HCT116 (cell line): ENCODE measurements around the gene DPYD. TPM values are rescaled to one million over a fixed set of nuclear protein-coding genes. Genes with fewer than 3 reads are reported as not detected.

Source experiments
- ATAC-seq: fragments of 200-7000 bp; cut with Tn5 transposase; 2 replicates; pipeline ENCODE4 v1.9.1; 2020; ENCODE audit warnings: mild to moderate bottlenecking, moderate library complexity
- BruUV-seq: library from RNA; stranded (reverse); fragments of 400-500 nt; replicated peaks from 2 replicates; lab custom pipeline; 2021; lab: Mats Ljungman, UMichigan
- CTCF ChIA-PET: fragments of 300-600 bp; sonication (Branson Sonifier 250); formaldehyde crosslinking; loops from one replicate; lab custom pipeline; 2021; ENCODE audit warnings: antibody characterized with exemption; lab: Charles Lee
- POLR2A ChIA-PET: fragments of 300-600, 350-600 bp; sonication (Branson Sonifier 250); formaldehyde crosslinking; loops from one replicate; lab custom pipeline; 2021; ENCODE audit warnings: antibody characterized with exemption; lab: Charles Lee
- RAD21 ChIA-PET, 2 experiments: fragments of 300-600 bp; sonication (Branson Sonifier 250); formaldehyde crosslinking; loops; one replicate each; lab custom pipeline; 2023; ENCODE audit warnings: low total read pairs in 2 of 2; ENCODE audit not compliant: uncharacterized antibody in 2 of 2, unreplicated experiment in 2 of 2, low non-redundant PET in 1 of 2; lab: Charles Lee
- DNase-seq: peaks from one replicate; pipeline ENCODE4 v3.0.0-alpha.2; 2010; ENCODE audit warnings: low read depth, low spot score
- H2AFZ ChIP-seq: fragments of 200-600 bp; shearing (Covaris generic), sonication (generic); 2 replicates; pipeline ENCODE4 v1.6.1; 2017; ENCODE audit warnings: low read depth, mixed run types, mixed read lengths, antibody characterized with exemption, low read length; ENCODE audit not compliant: poor library complexity, severe bottlenecking
- H3K27ac ChIP-seq: 2 replicates; pipeline ENCODE4 v1.5.1; 2012; ENCODE audit warnings: low read depth, low read length
- H3K27me3 ChIP-seq: fragments of 200-600 bp; sonication (generic); 2 replicates; pipeline ENCODE4 v1.6.1; 2016; ENCODE audit warnings: mixed run types, low read length, mixed read lengths; ENCODE audit not compliant: insufficient read depth
- H3K36me3 ChIP-seq, 2 experiments: fragments of 200-500 bp in 1 of 2; fragments of 200-600 bp in 1 of 2; sonication (Bioruptor generic) in 1 of 2; sonication (generic) in 1 of 2; 2 replicates each; pipeline versions ENCODE4 v1.5.1 to v1.6.1; 2014 to 2016; ENCODE audit warnings: low read length in 2 of 2, inconsistent platforms in 1 of 2, mixed read lengths in 1 of 2, mixed run types in 1 of 2; ENCODE audit not compliant: insufficient read depth in 2 of 2, control insufficient read depth in 1 of 2
- H3K4me1 ChIP-seq, 2 experiments: fragments of 200-600 bp in 1 of 2; sonication (generic) in 1 of 2; 2 replicates each; pipeline versions ENCODE4 v1.5.1 to v1.6.1; 2012 to 2017; ENCODE audit warnings: low read length in 2 of 2, inconsistent platforms in 1 of 2, mild to moderate bottlenecking in 1 of 2, mixed read lengths in 1 of 2, mixed run types in 1 of 2, moderate library complexity in 1 of 2; ENCODE audit not compliant: insufficient read depth in 2 of 2, control insufficient read depth in 1 of 2
- H3K4me2 ChIP-seq: fragments of 200-600 bp; sonication (generic); 2 replicates; pipeline ENCODE4 v1.6.1; 2017; ENCODE audit warnings: mixed run types, low read length, mixed read lengths
- H3K4me3 ChIP-seq, 2 experiments: fragments of 200-600 bp in 1 of 2; sonication (generic) in 1 of 2; replicated peaks in 1 of 2; 2 replicates each; pipeline ENCODE4 v1.5.1; 2011 to 2016; ENCODE audit warnings: low read length in 2 of 2, control low read depth in 1 of 2, low read depth in 1 of 2, mild to moderate bottlenecking in 1 of 2, mixed read lengths in 1 of 2, mixed run types in 1 of 2
- H3K79me2 ChIP-seq: fragments of 200-600 bp; sonication (generic); 2 replicates; pipeline ENCODE4 v1.6.1; 2017; ENCODE audit warnings: mild to moderate bottlenecking, mixed run types, low read length, moderate library complexity, mixed read lengths; ENCODE audit not compliant: insufficient read depth
- H3K9ac ChIP-seq: fragments of 200-600 bp; sonication (generic); 2 replicates; pipeline ENCODE4 v1.6.1; 2016; ENCODE audit warnings: low read length, mixed read lengths
- H3K9me2 ChIP-seq: fragments of 200-600 bp; sonication (generic), shearing (Covaris generic); 2 replicates; pipeline ENCODE4 v1.6.1; 2017; ENCODE audit warnings: mixed run types, mild to moderate bottlenecking, moderate library complexity; ENCODE audit not compliant: insufficient read depth
- H3K9me3 ChIP-seq, 2 experiments: fragments of 200-500 bp in 1 of 2; fragments of 200-600 bp in 1 of 2; sonication (Bioruptor generic) in 1 of 2; sonication (generic) in 1 of 2; 2 replicates each; pipeline ENCODE4 v1.6.1; 2014 to 2017; ENCODE audit warnings: low read length in 2 of 2, mixed read lengths in 2 of 2, inconsistent platforms in 1 of 2, low read depth in 1 of 2, mild to moderate bottlenecking in 1 of 2, mixed run types in 1 of 2, moderate library complexity in 1 of 2; ENCODE audit not compliant: control insufficient read depth in 1 of 2, insufficient read depth in 1 of 2
- H4K20me1 ChIP-seq: fragments of 200-600 bp; sonication (generic), shearing (Covaris generic); 2 replicates; pipeline ENCODE4 v1.6.1; 2017; ENCODE audit warnings: mixed run types, mild to moderate bottlenecking, moderate library complexity; ENCODE audit not compliant: insufficient read depth
- CBX3 ChIP-seq: IDR thresholded peaks from 2 replicates; pipeline ENCODE4 v1.6.1; 2012; ENCODE audit warnings: low read depth
- ELF1 ChIP-seq: IDR thresholded peaks from 2 replicates; pipeline ENCODE4 v1.6.1; 2012; ENCODE audit warnings: low read depth, borderline replicate concordance
- FOSL1 ChIP-seq: IDR thresholded peaks from 2 replicates; pipeline ENCODE4 v1.6.1; 2012; ENCODE audit warnings: low read depth
- JUND ChIP-seq: IDR thresholded peaks from 2 replicates; pipeline ENCODE4 v1.6.1; 2012
- MAX ChIP-seq: IDR thresholded peaks from 2 replicates; pipeline ENCODE4 v1.6.1; 2012
- RAD21 ChIP-seq: IDR thresholded peaks from 2 replicates; pipeline ENCODE4 v1.6.1; 2012; ENCODE audit warnings: low read depth, mild to moderate bottlenecking
- SIN3A ChIP-seq: IDR thresholded peaks from 2 replicates; pipeline ENCODE4 v1.6.1; 2012; ENCODE audit warnings: low read depth
- SP1 ChIP-seq: IDR thresholded peaks from 2 replicates; pipeline ENCODE4 v1.6.1; 2012; ENCODE audit warnings: low read depth
- SRF ChIP-seq: IDR thresholded peaks from 2 replicates; pipeline ENCODE4 v1.6.1; 2012; ENCODE audit warnings: low read depth
- ZNF274 ChIP-seq: fragments of 200-500 bp; sonication (Bioruptor generic); IDR thresholded peaks from 2 replicates; pipeline ENCODE4 v1.6.1; 2014; ENCODE audit warnings: mild to moderate bottlenecking, low read depth, low read length, inconsistent platforms
- intact Hi-C: fragments of 100-400 bp; cut with micrococcal nuclease; formaldehyde crosslinking; loops from 2 replicates; pipeline ENCODE4 v1.10.0; 2022
- total RNA-seq: library from RNA; stranded (reverse); gene quantifications from one replicate; pipeline ENCODE4 v1.2.1, GENCODE V29; 2021; ENCODE audit not compliant: unreplicated experiment
- TF ChIP-seq, protein P1 (sequence below): IDR thresholded peaks from 2 replicates; pipeline ENCODE4 v1.6.1; 2011; ENCODE audit warnings: mild to moderate bottlenecking, low read length, moderate library complexity; ENCODE audit not compliant: insufficient replicate concordance; ENCODE audit errors: extremely low read depth
- TF ChIP-seq, protein P2 (sequence below): IDR thresholded peaks from 2 replicates; pipeline ENCODE4 v1.6.1; 2012
- TF ChIP-seq, protein P3 (sequence below): IDR thresholded peaks from 2 replicates; pipeline ENCODE4 v1.6.1; 2012; ENCODE audit warnings: low read depth
- TF ChIP-seq, protein P4 (sequence below), 3 experiments: fragments of 200-600 bp in 1 of 3; sonication (generic) in 1 of 3; IDR thresholded peaks in 2 of 3; conservative IDR thresholded peaks in 1 of 3; 2 replicates each; pipeline ENCODE4 v1.5.1; 2012 to 2017; ENCODE audit warnings: low read depth in 2 of 3, low read length in 2 of 3, antibody characterized with exemption in 1 of 3, borderline replicate concordance in 1 of 3, control low read depth in 1 of 3, mild to moderate bottlenecking in 1 of 3, mixed read lengths in 1 of 3, mixed run types in 1 of 3, moderate library complexity in 1 of 3; ENCODE audit not compliant: insufficient read depth in 1 of 3

The DPYD gene
- total RNA-seq, 1 experiment from 2014 or later: 1.7 TPM

DNA sequence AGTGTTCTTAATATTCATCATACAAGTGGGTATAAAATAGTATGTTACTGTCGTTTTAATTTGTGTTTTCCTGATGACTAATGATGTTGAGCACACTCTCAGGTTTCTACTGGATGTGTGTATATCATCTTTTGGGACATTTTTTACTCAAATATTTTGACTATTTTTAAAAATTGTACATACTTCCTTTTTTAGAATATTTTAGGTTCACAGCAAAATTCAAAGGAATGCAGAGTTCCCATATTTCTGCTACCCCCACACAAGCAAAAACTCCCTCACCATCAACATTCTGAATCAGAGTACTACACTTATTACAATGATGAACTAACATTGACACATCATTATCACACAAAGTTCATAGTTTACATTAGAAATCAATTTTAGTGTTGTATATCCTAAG is 114.5 kb downstream of the DPYD start:
- POLR2A ChIA-PET: no interaction called here
- H3K27me3 ChIP-seq: no peaks in the 10 kb centered on the region
- DNase-seq (no peak), ATAC-seq (no peak)
- H3K9me3 ChIP-seq: no peaks in the 10 kb centered on the region
- no peak overlapping the region for H3K4me3 ChIP-seq
- H2AFZ ChIP-seq: no peak overlapping the region
- no peaks in the 10 kb centered on the region for H3K9me2 ChIP-seq
- H3K9ac ChIP-seq: no peak overlapping the region
- no peaks in the 10 kb centered on the region for H3K4me1 ChIP-seq
- BruUV-seq: no TSS peak
- H4K20me1 ChIP-seq: no peaks in the 10 kb centered on the region
- no peak overlapping the region for H3K27ac ChIP-seq
- TF ChIP-seq SRF (no peak), JUND (no peak), CBX3 (no peak), SP1 (no peak), RAD21 (no peak)
- TF ChIP-seq, protein P1, sequence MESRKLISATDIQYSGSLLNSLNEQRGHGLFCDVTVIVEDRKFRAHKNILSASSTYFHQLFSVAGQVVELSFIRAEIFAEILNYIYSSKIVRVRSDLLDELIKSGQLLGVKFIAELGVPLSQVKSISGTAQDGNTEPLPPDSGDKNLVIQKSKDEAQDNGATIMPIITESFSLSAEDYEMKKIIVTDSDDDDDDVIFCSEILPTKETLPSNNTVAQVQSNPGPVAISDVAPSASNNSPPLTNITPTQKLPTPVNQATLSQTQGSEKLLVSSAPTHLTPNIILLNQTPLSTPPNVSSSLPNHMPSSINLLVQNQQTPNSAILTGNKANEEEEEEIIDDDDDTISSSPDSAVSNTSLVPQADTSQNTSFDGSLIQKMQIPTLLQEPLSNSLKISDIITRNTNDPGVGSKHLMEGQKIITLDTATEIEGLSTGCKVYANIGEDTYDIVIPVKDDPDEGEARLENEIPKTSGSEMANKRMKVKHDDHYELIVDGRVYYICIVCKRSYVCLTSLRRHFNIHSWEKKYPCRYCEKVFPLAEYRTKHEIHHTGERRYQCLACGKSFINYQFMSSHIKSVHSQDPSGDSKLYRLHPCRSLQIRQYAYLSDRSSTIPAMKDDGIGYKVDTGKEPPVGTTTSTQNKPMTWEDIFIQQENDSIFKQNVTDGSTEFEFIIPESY: no peak
- TF ChIP-seq, all 23 proteins: peak for 0
- Histone ChIP-seq H3K36me3 (no peaks in the 10 kb centered on the region), H3K79me2 (no peaks in the 10 kb centered on the region), H3K4me2 (no peak overlapping the region)
- intact Hi-C loops: no loop called here
- RAD21 ChIA-PET: no interaction called here
- CTCF ChIA-PET: no interaction called here

- ChIA-PET POLR2A (no interaction called here), RAD21 (no interaction called here), CTCF (no interaction called here)
- Histone ChIP-seq H4K20me1 (no peaks in the 10 kb centered on the region), H3K27me3 (no peaks in the 10 kb centered on the region), H3K79me2 (no peaks in the 10 kb centered on the region), H3K27ac (no peak overlapping the region), H3K4me1 (no peaks in the 10 kb centered on the region), H3K9me3 (no peaks in the 10 kb centered on the region), H2AFZ (no peak overlapping the region), H3K9me2 (no peaks in the 10 kb centered on the region), H3K4me2 (no peak overlapping the region), H3K36me3 (no peaks in the 10 kb centered on the region), H3K9ac (no peak overlapping the region), H3K4me3 (no peak overlapping the region)
- BruUV-seq: no TSS peak
- intact Hi-C loops: no loop called here
- no peak for DNase-seq
- ATAC-seq: no peak
- TF ChIP-seq ZNF274 (no peak), CBX3 (no peak), SIN3A (no peak), MAX (no peak), FOSL1 (no peak), SP1 (no peak), ELF1 (no peak), RAD21 (no peak)
- TF ChIP-seq, protein P2, sequence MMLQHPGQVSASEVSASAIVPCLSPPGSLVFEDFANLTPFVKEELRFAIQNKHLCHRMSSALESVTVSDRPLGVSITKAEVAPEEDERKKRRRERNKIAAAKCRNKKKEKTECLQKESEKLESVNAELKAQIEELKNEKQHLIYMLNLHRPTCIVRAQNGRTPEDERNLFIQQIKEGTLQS: no peak
- TF ChIP-seq, protein P3, sequence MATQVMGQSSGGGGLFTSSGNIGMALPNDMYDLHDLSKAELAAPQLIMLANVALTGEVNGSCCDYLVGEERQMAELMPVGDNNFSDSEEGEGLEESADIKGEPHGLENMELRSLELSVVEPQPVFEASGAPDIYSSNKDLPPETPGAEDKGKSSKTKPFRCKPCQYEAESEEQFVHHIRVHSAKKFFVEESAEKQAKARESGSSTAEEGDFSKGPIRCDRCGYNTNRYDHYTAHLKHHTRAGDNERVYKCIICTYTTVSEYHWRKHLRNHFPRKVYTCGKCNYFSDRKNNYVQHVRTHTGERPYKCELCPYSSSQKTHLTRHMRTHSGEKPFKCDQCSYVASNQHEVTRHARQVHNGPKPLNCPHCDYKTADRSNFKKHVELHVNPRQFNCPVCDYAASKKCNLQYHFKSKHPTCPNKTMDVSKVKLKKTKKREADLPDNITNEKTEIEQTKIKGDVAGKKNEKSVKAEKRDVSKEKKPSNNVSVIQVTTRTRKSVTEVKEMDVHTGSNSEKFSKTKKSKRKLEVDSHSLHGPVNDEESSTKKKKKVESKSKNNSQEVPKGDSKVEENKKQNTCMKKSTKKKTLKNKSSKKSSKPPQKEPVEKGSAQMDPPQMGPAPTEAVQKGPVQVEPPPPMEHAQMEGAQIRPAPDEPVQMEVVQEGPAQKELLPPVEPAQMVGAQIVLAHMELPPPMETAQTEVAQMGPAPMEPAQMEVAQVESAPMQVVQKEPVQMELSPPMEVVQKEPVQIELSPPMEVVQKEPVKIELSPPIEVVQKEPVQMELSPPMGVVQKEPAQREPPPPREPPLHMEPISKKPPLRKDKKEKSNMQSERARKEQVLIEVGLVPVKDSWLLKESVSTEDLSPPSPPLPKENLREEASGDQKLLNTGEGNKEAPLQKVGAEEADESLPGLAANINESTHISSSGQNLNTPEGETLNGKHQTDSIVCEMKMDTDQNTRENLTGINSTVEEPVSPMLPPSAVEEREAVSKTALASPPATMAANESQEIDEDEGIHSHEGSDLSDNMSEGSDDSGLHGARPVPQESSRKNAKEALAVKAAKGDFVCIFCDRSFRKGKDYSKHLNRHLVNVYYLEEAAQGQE: no peak
- TF ChIP-seq, protein P4, sequence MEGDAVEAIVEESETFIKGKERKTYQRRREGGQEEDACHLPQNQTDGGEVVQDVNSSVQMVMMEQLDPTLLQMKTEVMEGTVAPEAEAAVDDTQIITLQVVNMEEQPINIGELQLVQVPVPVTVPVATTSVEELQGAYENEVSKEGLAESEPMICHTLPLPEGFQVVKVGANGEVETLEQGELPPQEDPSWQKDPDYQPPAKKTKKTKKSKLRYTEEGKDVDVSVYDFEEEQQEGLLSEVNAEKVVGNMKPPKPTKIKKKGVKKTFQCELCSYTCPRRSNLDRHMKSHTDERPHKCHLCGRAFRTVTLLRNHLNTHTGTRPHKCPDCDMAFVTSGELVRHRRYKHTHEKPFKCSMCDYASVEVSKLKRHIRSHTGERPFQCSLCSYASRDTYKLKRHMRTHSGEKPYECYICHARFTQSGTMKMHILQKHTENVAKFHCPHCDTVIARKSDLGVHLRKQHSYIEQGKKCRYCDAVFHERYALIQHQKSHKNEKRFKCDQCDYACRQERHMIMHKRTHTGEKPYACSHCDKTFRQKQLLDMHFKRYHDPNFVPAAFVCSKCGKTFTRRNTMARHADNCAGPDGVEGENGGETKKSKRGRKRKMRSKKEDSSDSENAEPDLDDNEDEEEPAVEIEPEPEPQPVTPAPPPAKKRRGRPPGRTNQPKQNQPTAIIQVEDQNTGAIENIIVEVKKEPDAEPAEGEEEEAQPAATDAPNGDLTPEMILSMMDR (IDR thresholded peaks at IDR 0.05 in 2 of 3, conservative IDR thresholded peaks at IDR 0.05 in 1 of 3; ENCODE audit: borderline replicate concordance in 1 of 3, insufficient read depth in 1 of 3, low read depth in 2 of 3, low read length in 2 of 3): no peak
Observed at GRCh38 chr1:97805093-97805492, 115.7 kb downstream of the DPYD start.
